IMR-90 (cell line): ENCODE data around the gene MMP24. TPM values are rescaled to one million over a fixed set of nuclear protein-coding genes. Genes with fewer than 3 reads are reported as not detected.

Experiments
- ATAC-seq: fragments of 200-7000 bp; cut with Tn5 transposase; 2 replicates; pipeline ENCODE4 v1.9.1; 2020; ENCODE audit warnings: low read depth, mild to moderate bottlenecking, moderate library complexity
- BruUV-seq: library from RNA; stranded (reverse); fragments of 400-500 nt; replicated peaks from 2 replicates; lab custom pipeline; 2021; lab: Mats Ljungman, UMichigan
- CTCF ChIA-PET: fragments of 300-600 bp; formaldehyde crosslinking; extraction: SDS; loops from one replicate; lab custom pipeline; 2021; ENCODE audit warnings: antibody characterized with exemption; lab: Yijun Ruan, JAX
- POLR2A ChIA-PET: fragments of 300-600 bp; sonication (Branson Sonifier 250); formaldehyde crosslinking; loops from one replicate; lab custom pipeline; 2022; ENCODE audit warnings: antibody characterized with exemption; ENCODE audit not compliant: unreplicated experiment; lab: Charles Lee
- DNase-seq: peaks from one replicate; pipeline ENCODE4 v3.0.0; 2013
- H2AFZ ChIP-seq: replicated peaks from 2 replicates; pipeline ENCODE3; 2013; ENCODE audit warnings: low read length, mild to moderate bottlenecking; ENCODE audit not compliant: poor library complexity
- H2AK5ac ChIP-seq: 2 replicates; pipeline ENCODE4 v1.6.1; 2013; ENCODE audit warnings: low read depth, low read length, inconsistent platforms
- H2AK9ac ChIP-seq: replicated peaks from 2 replicates; pipeline ENCODE3; 2013; ENCODE audit warnings: mild to moderate bottlenecking, low read depth, low read length, moderate library complexity; ENCODE audit not compliant: poor library complexity
- H2BK120ac ChIP-seq: 2 replicates; pipeline ENCODE4 v1.6.1; 2013; ENCODE audit warnings: low read depth, low read length, inconsistent platforms
- H2BK15ac ChIP-seq: 3 replicates; pipeline ENCODE4 v1.6.1; 2013; ENCODE audit warnings: low read depth, low read length, inconsistent platforms
- H2BK20ac ChIP-seq: 2 replicates; pipeline ENCODE4 v1.6.1; 2013; ENCODE audit warnings: low read depth, mild to moderate bottlenecking, inconsistent platforms, low read length, moderate library complexity
- H2BK5ac ChIP-seq: 2 replicates; pipeline ENCODE4 v1.6.1; 2013; ENCODE audit warnings: mild to moderate bottlenecking, low read depth, low read length, inconsistent platforms; ENCODE audit not compliant: poor library complexity, severe bottlenecking
- H3K14ac ChIP-seq: replicated peaks from 2 replicates; pipeline ENCODE4 v1.6.1; 2013; ENCODE audit warnings: low read depth, low read length, inconsistent platforms
- H3K18ac ChIP-seq: 2 replicates; pipeline ENCODE4 v1.6.1; 2013; ENCODE audit warnings: low read depth, low read length, control low read depth
- H3K23ac ChIP-seq: 2 replicates; pipeline ENCODE4 v1.6.1; 2013; ENCODE audit warnings: low read depth, low read length, inconsistent platforms
- H3K27ac ChIP-seq: 2 replicates; pipeline ENCODE4 v1.5.1; 2013; ENCODE audit warnings: mild to moderate bottlenecking, control low read depth, low read length; ENCODE audit not compliant: insufficient read depth
- H3K27me3 ChIP-seq: 2 replicates; pipeline ENCODE4 v1.6.1; 2013; ENCODE audit warnings: low read length; ENCODE audit not compliant: control insufficient read depth, insufficient read depth
- H3K36me3 ChIP-seq: 2 replicates; pipeline ENCODE4 v1.6.1; 2013; ENCODE audit warnings: low read length, mixed read lengths; ENCODE audit not compliant: control insufficient read depth, insufficient read depth
- H3K4ac ChIP-seq: 2 replicates; pipeline ENCODE4 v1.6.1; 2013; ENCODE audit warnings: low read depth, low read length, inconsistent platforms
- H3K4me1 ChIP-seq: 2 replicates; pipeline ENCODE4 v1.6.1; 2013; ENCODE audit warnings: low read length, mixed read lengths; ENCODE audit not compliant: control insufficient read depth, insufficient read depth
- H3K4me2 ChIP-seq: 2 replicates; pipeline ENCODE4 v1.6.1; 2013; ENCODE audit warnings: low read depth, mild to moderate bottlenecking, control low read depth, low read length, moderate library complexity
- H3K4me3 ChIP-seq: 2 replicates; pipeline ENCODE4 v1.5.1; 2013; ENCODE audit warnings: low read depth, mild to moderate bottlenecking, control low read depth, low read length, moderate library complexity; ENCODE audit not compliant: insufficient read depth
- H3K56ac ChIP-seq: 2 replicates; pipeline ENCODE4 v1.6.1; 2013; ENCODE audit warnings: low read length, inconsistent platforms; ENCODE audit not compliant: insufficient read depth; ENCODE audit errors: extremely low read depth
- H3K79me1 ChIP-seq, 2 experiments: 2 replicates each; pipeline ENCODE4 v1.6.1; 2013; ENCODE audit warnings: low read length in 2 of 2, inconsistent platforms in 1 of 2, low read depth in 1 of 2
- H3K9ac ChIP-seq: 2 replicates; pipeline ENCODE4 v1.6.1; 2013; ENCODE audit warnings: low read depth, low read length, control low read depth
- H3K9me1 ChIP-seq: 2 replicates; pipeline ENCODE4 v1.6.1; 2013; ENCODE audit warnings: low read length, inconsistent platforms; ENCODE audit not compliant: insufficient read depth
- H3K9me3 ChIP-seq: 2 replicates; pipeline ENCODE4 v1.6.1; 2013; ENCODE audit warnings: low read length; ENCODE audit not compliant: control insufficient read depth, insufficient read depth
- H4K20me1 ChIP-seq: 2 replicates; pipeline ENCODE4 v1.6.1; 2013; ENCODE audit warnings: low read length, inconsistent platforms; ENCODE audit not compliant: insufficient read depth
- H4K5ac ChIP-seq: 2 replicates; pipeline ENCODE4 v1.6.1; 2013; ENCODE audit warnings: mild to moderate bottlenecking, low read depth, low read length, control low read depth
- H4K8ac ChIP-seq, 2 experiments: 2 replicates each; pipeline ENCODE4 v1.6.1; 2013; ENCODE audit warnings: low read depth in 2 of 2, low read length in 2 of 2, control low read depth in 1 of 2, inconsistent platforms in 1 of 2
- H4K91ac ChIP-seq: 2 replicates; pipeline ENCODE4 v1.6.1; 2013; ENCODE audit warnings: low read depth, low read length, inconsistent platforms; ENCODE audit not compliant: insufficient read depth
- BHLHE40 ChIP-seq: fragments of 150-350 bp; IDR thresholded peaks from 2 replicates; pipeline ENCODE4 v1.6.1; 2016; ENCODE audit warnings: mild to moderate bottlenecking, low read depth, low read length
- CEBPB ChIP-seq: IDR thresholded peaks from 2 replicates; pipeline ENCODE4 v1.6.1; 2012; ENCODE audit warnings: low read depth, low read length, improper control_type of control experiment
- FOS ChIP-seq: fragments of 150-350 bp; IDR thresholded peaks from 2 replicates; pipeline ENCODE4 v1.6.1; 2016; ENCODE audit warnings: low read depth, low read length
- MAFK ChIP-seq: IDR thresholded peaks from 2 replicates; pipeline ENCODE4 v1.6.1; 2012; ENCODE audit warnings: low read depth, low read length, improper control_type of control experiment
- MAZ ChIP-seq: IDR thresholded peaks from 2 replicates; pipeline ENCODE4 v1.6.1; 2012; ENCODE audit warnings: low read depth, mild to moderate bottlenecking, low read length, improper control_type of control experiment, moderate library complexity, borderline replicate concordance
- MXI1 ChIP-seq: IDR thresholded peaks from 2 replicates; pipeline ENCODE4 v1.6.1; 2012; ENCODE audit warnings: low read depth, mild to moderate bottlenecking, low read length, moderate library complexity, borderline replicate concordance
- NFE2L2 ChIP-seq: fragments of 150-350 bp; IDR thresholded peaks from 2 replicates; pipeline ENCODE4 v1.6.1; 2016; ENCODE audit warnings: low read depth, mild to moderate bottlenecking, low read length
- POLR2A ChIP-seq: IDR thresholded peaks from 2 replicates; pipeline ENCODE4 v1.6.1; 2012; ENCODE audit warnings: mild to moderate bottlenecking, low read depth, low read length
- RAD21 ChIP-seq: IDR thresholded peaks from 2 replicates; pipeline ENCODE4 v1.6.1; 2012; ENCODE audit warnings: low read length, improper control_type of control experiment
- RCOR1 ChIP-seq: IDR thresholded peaks from 2 replicates; pipeline ENCODE4 v1.6.1; 2012; ENCODE audit warnings: mild to moderate bottlenecking, low read length, improper control_type of control experiment; ENCODE audit not compliant: insufficient replicate concordance
- RFX5 ChIP-seq: IDR thresholded peaks from 2 replicates; pipeline ENCODE4 v1.8.0; 2012; ENCODE audit warnings: low read depth, mild to moderate bottlenecking, low read length, moderate library complexity
- SMC3 ChIP-seq: fragments of 150-350 bp; IDR thresholded peaks from 2 replicates; pipeline ENCODE4 v1.6.1; 2016; ENCODE audit warnings: low read depth, mild to moderate bottlenecking, antibody characterized with exemption, low read length, moderate library complexity
- WGBS, 2 experiments: methylation state at CpG; one replicate each; pipeline versions ENCODE4 v1.1.5 to v1.1.7; 2013; ENCODE audit warnings: missing lambda C conversion rate in 2 of 2; ENCODE audit not compliant: insufficient read length in 1 of 2; ENCODE audit errors: extremely low coverage in 2 of 2; 5-methylcytosine and 5-hydroxymethylcytosine counted together
- dilution Hi-C: fragments of 300-500 bp; cut with HindIII; formaldehyde crosslinking; loops from one replicate; pipeline ENCODE4 v1.14.3; 2018; ENCODE audit warnings: low sequenced_read_pairs; ENCODE audit not compliant: unreplicated experiment
- in situ Hi-C: fragments of 300-500 bp; cut with MboI; formaldehyde crosslinking; loops from 3 replicates; pipeline ENCODE4 v1.14.3; 2019; ENCODE audit warnings: low sequenced_read_pairs, inconsistent platforms, mixed read lengths
- intact Hi-C: fragments of 100-400 bp; cut with micrococcal nuclease; formaldehyde crosslinking; loops from 2 replicates; pipeline ENCODE4 v1.10.0; 2022
- polyA plus RNA-seq, 3 experiments: library from polyadenylated mRNA; depleted of rRNA; stranded (reverse); fragments of >200 nt; gene quantifications; 2 replicates each; pipeline ENCODE4 v1.2.3, GENCODE V29; 2012; ENCODE audit warnings: low replicate concordance in 1 of 3
- total RNA-seq: library from RNA; depleted of rRNA; stranded (reverse); fragments of >200 nt; gene quantifications from 2 replicates; pipeline ENCODE4 v1.2.3, GENCODE V29; 2012
- TF ChIP-seq, protein P1 (sequence below): conservative IDR thresholded peaks from 2 replicates; pipeline ENCODE4 v1.5.1; 2012; ENCODE audit warnings: mild to moderate bottlenecking, low read depth, low read length, improper control_type of control experiment
- TF ChIP-seq, protein P2 (sequence below): fragments of 150-350 bp; IDR thresholded peaks from 2 replicates; pipeline ENCODE4 v1.6.1; 2017; ENCODE audit warnings: mild to moderate bottlenecking, antibody characterized with exemption, low read length, low read depth
- TF ChIP-seq, protein P3 (sequence below): fragments of 150-350 bp; IDR thresholded peaks from 2 replicates; pipeline ENCODE4 v1.6.1; 2016; ENCODE audit warnings: low read depth, mild to moderate bottlenecking, low read length, moderate library complexity, borderline replicate concordance

MMP24 gene
- total and polyA plus RNA-seq, 2 of the 4 experiments (the other 2 are of a cell fraction) = 0.36 to 0.79 TPM

DNA sequence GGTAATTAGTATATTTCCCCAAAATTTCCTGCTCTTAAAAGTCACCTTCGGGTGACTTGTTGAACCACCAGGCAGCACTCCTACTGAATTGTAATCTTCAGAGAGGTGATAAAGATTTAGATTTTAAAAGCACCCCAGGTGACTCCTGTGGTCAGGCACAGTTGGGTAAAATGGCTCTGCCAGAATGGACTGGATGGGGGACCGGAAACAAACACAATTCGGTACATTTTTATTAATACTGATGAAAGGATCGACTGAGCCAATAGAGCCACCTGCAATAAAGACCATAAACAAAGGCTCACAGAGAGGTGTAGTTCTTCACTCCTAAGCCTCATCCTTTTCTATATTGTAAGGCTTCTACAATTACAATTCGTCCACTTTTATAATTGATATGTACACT lies 85.3 kb downstream of the MMP24 start:
- peaks cover 45% of the 10 kb centered on the region for H3K9me1 ChIP-seq
- peak overlapping the region; percentile 54 for H2AK5ac ChIP-seq
- H2AFZ ChIP-seq = no peak overlapping the region
- peak overlapping the region; percentile 49 for H4K5ac ChIP-seq
- peak overlapping the region; percentile 83 for H2BK5ac ChIP-seq
- dilution Hi-C loops = no loop called here
- peaks cover 0 to 52% of the 10 kb centered on the region in 2 experiments; a peak in 2 of 4 replicates for H3K79me1 ChIP-seq
- H2BK15ac ChIP-seq = peak overlapping the region; percentile 62
- H3K4ac ChIP-seq = peak overlapping the region; percentile 98
- DNase-seq (no peak), ATAC-seq (no peak)
- H3K27me3 ChIP-seq = no peaks in the 10 kb centered on the region
- peak overlapping the region; percentile 99 for H2BK120ac ChIP-seq
- TF ChIP-seq RCOR1 (no peak), POLR2A (no peak), RAD21 (no peak), MAZ (no peak), FOS (no peak), BHLHE40 (no peak), SMC3 (no peak), MAFK (no peak), NFE2L2 (no peak), RFX5 (no peak), CEBPB (no peak), MXI1 (no peak)
- TF ChIP-seq, protein P1, sequence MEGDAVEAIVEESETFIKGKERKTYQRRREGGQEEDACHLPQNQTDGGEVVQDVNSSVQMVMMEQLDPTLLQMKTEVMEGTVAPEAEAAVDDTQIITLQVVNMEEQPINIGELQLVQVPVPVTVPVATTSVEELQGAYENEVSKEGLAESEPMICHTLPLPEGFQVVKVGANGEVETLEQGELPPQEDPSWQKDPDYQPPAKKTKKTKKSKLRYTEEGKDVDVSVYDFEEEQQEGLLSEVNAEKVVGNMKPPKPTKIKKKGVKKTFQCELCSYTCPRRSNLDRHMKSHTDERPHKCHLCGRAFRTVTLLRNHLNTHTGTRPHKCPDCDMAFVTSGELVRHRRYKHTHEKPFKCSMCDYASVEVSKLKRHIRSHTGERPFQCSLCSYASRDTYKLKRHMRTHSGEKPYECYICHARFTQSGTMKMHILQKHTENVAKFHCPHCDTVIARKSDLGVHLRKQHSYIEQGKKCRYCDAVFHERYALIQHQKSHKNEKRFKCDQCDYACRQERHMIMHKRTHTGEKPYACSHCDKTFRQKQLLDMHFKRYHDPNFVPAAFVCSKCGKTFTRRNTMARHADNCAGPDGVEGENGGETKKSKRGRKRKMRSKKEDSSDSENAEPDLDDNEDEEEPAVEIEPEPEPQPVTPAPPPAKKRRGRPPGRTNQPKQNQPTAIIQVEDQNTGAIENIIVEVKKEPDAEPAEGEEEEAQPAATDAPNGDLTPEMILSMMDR = no peak
- TF ChIP-seq, protein P2, sequence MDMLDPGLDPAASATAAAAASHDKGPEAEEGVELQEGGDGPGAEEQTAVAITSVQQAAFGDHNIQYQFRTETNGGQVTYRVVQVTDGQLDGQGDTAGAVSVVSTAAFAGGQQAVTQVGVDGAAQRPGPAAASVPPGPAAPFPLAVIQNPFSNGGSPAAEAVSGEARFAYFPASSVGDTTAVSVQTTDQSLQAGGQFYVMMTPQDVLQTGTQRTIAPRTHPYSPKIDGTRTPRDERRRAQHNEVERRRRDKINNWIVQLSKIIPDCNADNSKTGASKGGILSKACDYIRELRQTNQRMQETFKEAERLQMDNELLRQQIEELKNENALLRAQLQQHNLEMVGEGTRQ = no peak
- TF ChIP-seq, protein P3, sequence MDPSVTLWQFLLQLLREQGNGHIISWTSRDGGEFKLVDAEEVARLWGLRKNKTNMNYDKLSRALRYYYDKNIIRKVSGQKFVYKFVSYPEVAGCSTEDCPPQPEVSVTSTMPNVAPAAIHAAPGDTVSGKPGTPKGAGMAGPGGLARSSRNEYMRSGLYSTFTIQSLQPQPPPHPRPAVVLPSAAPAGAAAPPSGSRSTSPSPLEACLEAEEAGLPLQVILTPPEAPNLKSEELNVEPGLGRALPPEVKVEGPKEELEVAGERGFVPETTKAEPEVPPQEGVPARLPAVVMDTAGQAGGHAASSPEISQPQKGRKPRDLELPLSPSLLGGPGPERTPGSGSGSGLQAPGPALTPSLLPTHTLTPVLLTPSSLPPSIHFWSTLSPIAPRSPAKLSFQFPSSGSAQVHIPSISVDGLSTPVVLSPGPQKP = no peak
- no CpG with 5 or more reads among the region's 5 CpGs for WGBS, 2 experiments
- H3K27ac ChIP-seq = peak overlapping the region; percentile 82
- H4K8ac ChIP-seq = peak overlapping the region; percentile 50 to 88
- no peaks in the 10 kb centered on the region for H3K36me3 ChIP-seq
- H3K23ac ChIP-seq = peak overlapping the region; percentile 52; the same call in 1 of the 2 replicates
- H2BK20ac ChIP-seq = peak overlapping the region; percentile 98
- H2AK9ac ChIP-seq = peak overlapping the region; percentile 51
- H3K4me1 ChIP-seq = peaks cover 37% of the 10 kb centered on the region
- BruUV-seq = no TSS peak
- CTCF ChIA-PET = interaction anchor here (1.4 kb wide), 1 partner anchor 127 kb away, joined by 3 read pairs; no protein-coding TSS in a partner anchor
- POLR2A ChIA-PET = interaction anchor here (0.6 kb wide), 1 partner anchor 27 kb away, joined by 4 read pairs; the partner anchor contains the start of gene EIF6
- H4K91ac ChIP-seq = peak overlapping the region; percentile 83
- no peaks in the 10 kb centered on the region for H4K20me1 ChIP-seq
- H3K9me3 ChIP-seq = no peaks in the 10 kb centered on the region
- peak overlapping the region; percentile 16; the same call in 1 of the 2 replicates for H3K4me2 ChIP-seq
- intact Hi-C loops = no loop called here
- peak overlapping the region; percentile 62; the same call in 1 of the 2 replicates for H3K18ac ChIP-seq
- H3K14ac ChIP-seq = peak overlapping the region; percentile 85
- peak overlapping the region; percentile 18; the same call in 1 of the 2 replicates for H3K9ac ChIP-seq
- peak overlapping the region; percentile 86 for H3K56ac ChIP-seq
- H3K4me3 ChIP-seq = no peak overlapping the region
- in situ Hi-C loops = no loop called here
